GM21528 (cell line): ENCODE results near the gene PDE10A.

Experiments
- ATAC-seq: cut with Tn5 transposase; IDR thresholded peaks from one replicate; pipeline ENCODE4 v1.9.1; 2021; ENCODE audit warnings: mild to moderate bottlenecking, moderate library complexity; ENCODE audit not compliant: unreplicated experiment, low FRiP score

Gene PDE10A

GRCh38 chr6:165441181-165441580 is 221.9 kb downstream of the PDE10A start:
- no peak for ATAC-seq

DNA sequence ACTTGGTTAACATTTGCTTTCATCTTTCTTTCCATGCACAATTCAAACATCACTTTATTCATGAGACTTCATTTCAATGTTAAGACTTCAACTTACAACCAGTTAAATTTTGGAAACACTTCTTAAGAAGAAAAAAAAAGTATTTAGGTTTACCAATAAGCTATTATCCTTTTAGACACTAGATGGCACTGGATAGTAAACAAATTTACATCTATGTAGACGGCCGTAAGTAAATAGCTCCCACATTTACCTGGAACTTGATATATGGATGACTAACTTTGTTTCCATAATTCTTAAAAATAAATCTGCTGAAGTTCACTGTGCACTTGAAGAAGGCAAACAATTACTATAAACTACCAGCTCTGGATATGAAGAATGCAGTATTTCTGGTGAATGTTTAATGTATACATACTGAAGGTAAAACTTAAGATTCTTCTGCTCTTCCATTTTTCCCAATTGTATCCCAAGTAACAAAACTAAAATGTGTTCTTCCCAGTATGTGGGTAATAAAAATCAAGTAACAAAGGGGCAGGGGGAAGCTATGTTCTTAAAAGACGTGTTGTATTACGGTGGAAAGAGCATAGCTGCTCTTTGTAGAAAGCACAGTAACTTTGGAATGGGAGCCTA is 223.0 kb downstream of the PDE10A start:
- no peak for ATAC-seq

- ATAC-seq, result no peak
Measured at GRCh38 chr6:165426892-165427291, 236.1 kb downstream of the PDE10A start.

DNA sequence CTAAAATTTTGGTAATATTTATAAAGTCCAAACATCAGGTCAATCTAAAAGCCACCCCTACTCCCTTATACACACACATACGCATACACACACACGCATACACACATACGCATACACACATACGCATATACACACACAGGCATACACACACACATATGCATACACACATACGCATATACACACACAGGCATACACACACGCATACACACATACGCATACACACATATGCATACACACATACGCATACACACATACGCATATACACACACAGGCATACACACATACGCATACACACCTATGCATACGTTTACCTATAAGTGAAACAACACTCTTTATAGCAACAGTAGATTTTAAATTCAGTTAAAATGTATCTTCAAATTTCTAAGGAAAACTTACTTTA is 240.8 kb downstream of the PDE10A start:
- no peak for ATAC-seq

- no peak for ATAC-seq
Measured at GRCh38 chr6:165417278-165417865, 245.7 kb downstream of the PDE10A start.

- ATAC-seq, result no peak
Measured at GRCh38 chr6:165404697-165405096, 258.3 kb downstream of the PDE10A start.

GRCh38 chr6:165404296-165404695 is 258.7 kb downstream of the PDE10A start:
- ATAC-seq, result no peak

- ATAC-seq, result no peak
Measured at GRCh38 chr6:165403006-165403595, 259.9 kb downstream of the PDE10A start.

DNA sequence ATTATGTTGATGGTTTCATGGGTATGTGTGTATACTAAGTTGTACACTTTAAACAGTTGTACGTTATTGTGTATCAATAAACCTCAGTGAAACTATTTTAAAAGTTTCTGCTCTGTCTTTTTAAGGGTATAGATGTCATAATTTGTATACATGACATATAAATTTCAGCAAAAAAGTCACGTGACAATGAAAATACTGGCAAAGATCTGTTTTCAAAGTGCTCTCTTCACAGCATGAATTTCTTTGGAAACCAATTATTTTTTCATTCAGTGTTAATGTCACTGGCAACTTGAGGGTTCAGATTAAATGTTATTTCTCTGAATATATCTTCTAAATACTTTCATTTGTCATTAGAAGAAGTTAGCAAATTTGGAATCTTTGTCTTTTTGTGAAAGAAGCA is 261.9 kb downstream of the PDE10A start:
- ATAC-seq, result no peak

DNA sequence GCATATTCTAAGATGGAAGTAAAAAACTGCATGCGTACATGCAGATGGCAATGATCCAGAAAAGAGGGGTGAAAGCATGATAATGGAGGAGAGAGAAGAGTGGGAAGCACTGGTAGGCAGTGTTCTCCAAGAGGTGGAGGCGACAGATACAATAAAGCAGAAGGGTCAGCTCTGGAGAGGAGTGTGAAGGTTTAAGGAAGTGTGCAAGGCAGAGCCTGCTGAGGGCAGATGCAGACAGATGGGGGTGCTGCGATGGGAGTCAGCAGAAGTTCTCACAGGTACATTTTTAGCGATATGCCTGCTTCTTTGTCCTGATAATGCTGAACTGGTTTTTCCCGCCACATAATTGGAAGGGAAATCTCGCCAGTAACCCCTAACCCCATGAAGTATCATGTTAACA is 272.6 kb downstream of the PDE10A start:
- no peak for ATAC-seq

GRCh38 chr6:165389534-165389933 is 273.5 kb downstream of the PDE10A start:
- no peak for ATAC-seq

DNA sequence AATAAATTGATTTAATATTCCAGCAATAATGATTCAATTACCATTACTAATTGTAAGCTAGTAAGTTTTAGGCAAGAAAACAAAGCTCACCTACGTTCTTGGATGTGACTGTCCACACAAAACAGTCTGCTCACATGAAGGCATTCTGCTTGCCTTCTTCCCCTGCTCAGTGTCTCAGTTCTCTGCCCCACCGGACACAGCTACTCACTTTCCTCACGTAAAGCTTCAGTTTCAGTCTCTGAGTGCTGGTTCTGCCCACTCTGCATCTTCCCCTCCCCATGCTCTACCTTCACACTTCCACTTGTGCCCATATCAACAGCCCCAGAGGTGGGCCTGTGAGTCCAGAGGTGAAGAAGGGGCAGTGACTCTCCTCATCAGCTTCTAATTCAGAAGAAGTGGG is 279.7 kb downstream of the PDE10A start:
- ATAC-seq, result no peak

DNA sequence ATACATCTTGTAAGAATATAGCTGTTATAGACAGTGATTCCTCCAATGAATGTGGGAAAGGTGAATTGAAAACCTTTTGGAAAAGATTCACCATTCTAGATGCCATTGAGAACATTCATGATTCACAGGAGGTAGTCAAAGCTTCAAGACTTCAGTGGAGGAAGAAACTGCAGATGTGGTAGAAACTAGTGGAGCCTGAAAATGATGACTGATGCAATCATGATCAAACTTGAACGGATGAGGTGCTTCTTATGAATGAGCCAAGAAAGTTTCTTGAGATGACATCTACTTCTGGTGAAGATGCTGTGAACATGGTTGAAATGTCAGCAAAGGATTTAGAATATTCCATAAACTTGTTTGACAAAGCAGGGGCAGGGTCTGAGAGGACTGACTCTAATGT is 286.9 kb downstream of the PDE10A start:
- no peak for ATAC-seq

DNA sequence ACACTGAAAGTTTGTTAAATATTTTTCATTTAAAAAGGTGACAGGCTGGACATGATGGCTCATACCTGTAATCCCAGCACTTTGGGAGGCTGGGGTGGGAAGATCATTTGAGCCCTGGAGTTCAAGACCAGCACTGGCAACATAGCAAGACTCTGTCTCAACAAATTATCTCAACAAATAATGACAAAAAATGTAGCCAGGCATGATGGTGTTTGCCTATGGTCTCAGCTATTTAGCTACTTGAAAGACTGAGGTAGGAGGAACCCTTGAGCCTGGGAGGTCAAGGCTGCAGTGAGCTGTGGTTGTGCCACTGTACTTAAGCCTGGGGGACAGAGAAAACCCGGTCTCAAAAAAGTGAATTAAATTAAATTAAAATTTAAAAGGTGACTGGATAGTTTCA is 297.7 kb downstream of the PDE10A start:
- ATAC-seq, result no peak

DNA sequence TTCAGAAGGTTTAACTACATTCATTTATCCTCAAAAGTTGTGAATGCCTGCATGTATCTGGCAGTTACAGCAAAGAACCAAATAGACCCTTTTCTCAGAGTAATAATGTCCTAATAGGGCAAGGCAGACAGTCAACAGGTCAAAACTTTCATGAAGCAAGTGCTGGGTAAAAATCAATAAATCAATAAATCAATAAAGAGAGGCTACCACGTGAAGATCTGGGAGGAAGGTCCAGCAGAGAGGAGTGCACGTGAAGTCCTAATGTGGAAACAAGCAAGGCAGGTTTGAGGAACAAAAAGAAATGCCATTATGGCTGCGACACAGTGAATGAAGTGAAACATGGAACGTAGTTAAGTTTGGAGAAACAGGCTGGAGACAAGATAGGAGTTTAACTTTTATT is 317.3 kb downstream of the PDE10A start:
- ATAC-seq, result no peak

- no peak for ATAC-seq
Measured at GRCh38 chr6:165340532-165340931, 322.5 kb downstream of the PDE10A start.

DNA sequence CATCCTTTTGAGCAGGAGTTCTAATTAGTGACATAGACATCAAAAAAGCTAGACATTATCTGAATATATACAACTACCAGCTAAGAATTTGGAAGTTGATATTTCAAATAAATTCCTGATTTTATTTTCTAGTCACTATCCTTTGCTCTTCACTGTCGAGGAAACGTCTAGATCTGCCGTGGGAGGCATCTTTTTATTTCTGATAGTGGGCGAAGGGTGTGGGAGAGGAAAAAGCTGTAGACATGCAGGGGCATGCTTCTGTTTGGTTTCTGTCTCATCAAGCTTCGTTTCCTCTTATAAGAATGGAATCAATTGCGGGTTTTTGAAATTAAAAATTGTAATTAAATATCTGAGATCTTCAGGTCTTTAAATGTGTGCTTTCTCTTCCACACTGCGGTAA is 337.4 kb downstream of the PDE10A start:
- no peak for ATAC-seq

DNA sequence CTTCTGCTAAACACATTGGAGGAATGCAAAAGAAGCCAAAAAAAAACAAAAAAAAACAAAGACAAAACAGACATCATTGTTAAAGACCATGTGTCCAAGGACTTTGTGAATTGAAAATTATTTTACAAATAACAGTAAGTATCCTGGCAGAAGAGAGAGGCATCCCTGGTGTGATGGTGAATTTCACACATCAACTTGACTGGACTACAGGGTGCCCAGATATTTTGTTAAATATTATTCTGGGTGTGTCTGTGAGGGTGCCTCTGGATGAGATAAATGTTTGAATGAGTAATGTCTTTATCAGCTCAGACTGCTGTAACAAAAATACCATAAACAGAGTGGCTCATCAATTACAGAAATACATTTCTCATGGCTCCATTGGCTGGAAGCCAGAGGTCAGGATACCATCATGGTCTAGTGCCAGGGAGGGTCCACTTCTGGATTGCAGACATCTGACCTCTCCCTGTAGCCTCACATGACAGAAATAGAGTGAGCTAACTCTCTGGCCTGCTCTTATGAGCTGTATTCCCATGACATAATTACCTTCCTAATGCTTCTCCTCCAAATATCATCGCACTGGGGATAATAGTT is 341.4 kb downstream of the PDE10A start:
- no peak for ATAC-seq

- ATAC-seq, result no peak
Measured at GRCh38 chr6:165321150-165321549, 341.9 kb downstream of the PDE10A start.

GRCh38 chr6:165317723-165318122 is 345.3 kb downstream of the PDE10A start:
- ATAC-seq, result no peak

- ATAC-seq, result no peak
Measured at GRCh38 chr6:165308926-165309731, 353.9 kb downstream of the PDE10A start, which contains the start of gene C6orf118. Gene C6orf118 (minus strand): TSS chr6:165309605. CDS start chr6:165309586, 19 bp downstream.
